ENCODE results near the gene PFKFB3. TPM values are rescaled to one million over a fixed set of nuclear protein-coding genes. Genes with fewer than 3 reads are reported as not detected.

The PFKFB3 gene
- 90.5 TPM for total RNA-seq

DNA sequence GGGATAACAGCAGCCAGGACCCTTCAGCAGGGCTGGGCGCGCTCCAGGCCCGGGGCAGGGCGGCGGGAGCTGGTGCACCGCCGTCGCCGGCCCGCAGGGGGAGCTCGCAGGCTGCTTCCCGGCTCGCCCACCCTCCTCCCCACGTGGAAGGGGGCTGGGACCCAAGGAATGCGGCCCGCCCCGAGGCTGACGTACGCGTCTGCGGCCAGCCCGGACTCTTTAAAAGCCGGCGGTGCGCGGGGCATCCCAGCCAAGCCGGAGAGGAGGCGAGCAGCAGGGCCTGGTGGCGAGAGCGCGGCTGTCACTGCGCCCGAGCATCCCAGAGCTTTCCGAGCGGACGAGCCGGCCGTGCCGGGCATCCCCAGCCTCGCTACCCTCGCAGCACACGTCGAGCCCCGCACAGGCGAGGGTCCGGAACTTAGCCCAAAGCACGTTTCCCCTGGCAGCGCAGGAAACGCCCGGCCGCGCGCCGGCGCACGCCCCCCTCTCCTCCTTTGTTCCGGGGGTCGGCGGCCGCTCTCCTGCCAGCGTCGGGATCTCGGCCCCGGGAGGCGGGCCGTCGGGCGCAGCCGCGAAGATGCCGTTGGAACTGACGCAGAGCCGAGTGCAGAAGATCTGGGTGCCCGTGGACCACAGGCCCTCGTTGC is at the start of gene PFKFB3:
Gene PFKFB3 (plus strand): TSS at position 249 of the 647 bp plus-strand sequence. CDS start 329 bp downstream, at position 578.

Small RNA genes lying within 50 kb of the gene (small RNA-seq; reads per million reads assigned to genes)
- gene RF00019 (ENCODE audit: low replicate concordance) = not detected

Other genes starting within 250 kb of the PFKFB3 start
- 3.7 TPM for gene IL15RA, start 225.4 kb upstream of the PFKFB3 start, total RNA-seq
- gene IL2RA, start 140.6 kb upstream of the PFKFB3 start, total RNA-seq = 1.5 TPM
- 59.4 TPM for gene RBM17, start 113.9 kb upstream of the PFKFB3 start, total RNA-seq

Measured in metanephros (tissue), 2 donors.